H1 (cell line): ENCODE results near the gene LGALS3. TPM values are rescaled to one million over a fixed set of nuclear protein-coding genes. Genes with fewer than 3 reads are reported as not detected.

Experiments used
- CTCF ChIA-PET: fragments of 300-600 bp; sonication (Branson Sonifier 250); formaldehyde crosslinking; loops from one replicate; lab custom pipeline; 2021; ENCODE audit not compliant: partially characterized antibody; lab: Charles Lee
- POLR2A ChIA-PET: fragments of 300-600 bp; sonication (Branson Sonifier 250); formaldehyde crosslinking; loops from one replicate; lab custom pipeline; 2021; ENCODE audit warnings: inconsistent platforms; ENCODE audit not compliant: partially characterized antibody; lab: Charles Lee
- DNase-seq, 2 experiments: peaks; one replicate each; pipeline versions ENCODE4 v3.0.0 to v3.0.0-alpha.2; 2010 to 2022; ENCODE audit warnings: low spot score in 2 of 2, low read depth in 1 of 2, mixed read lengths in 1 of 2
- FAIRE-seq: peaks from 2 replicates; lab custom pipeline; 2011; peaks lifted over from hg19 to GRCh38; lab: Jason Lieb, UNC
- H2AFZ ChIP-seq: 2 replicates; pipeline ENCODE4 v1.8.1; 2012; ENCODE audit warnings: low read length, inconsistent platforms
- H2AK5ac ChIP-seq: 2 replicates; pipeline ENCODE4 v1.6.1; 2013; ENCODE audit warnings: low read depth, low read length
- H2BK120ac ChIP-seq: replicated peaks from 2 replicates; pipeline ENCODE3; 2013; ENCODE audit warnings: low read depth, low read length, inconsistent platforms
- H2BK12ac ChIP-seq: 2 replicates; pipeline ENCODE4 v1.6.1; 2013; ENCODE audit warnings: low read depth, low read length
- H2BK15ac ChIP-seq: 2 replicates; pipeline ENCODE4 v1.6.1; 2013; ENCODE audit warnings: low read length
- H2BK20ac ChIP-seq: 2 replicates; pipeline ENCODE4 v1.6.1; 2013; ENCODE audit warnings: low read length
- H2BK5ac ChIP-seq: 2 replicates; pipeline ENCODE4 v1.6.1; 2013; ENCODE audit warnings: low read depth, low read length
- H3K14ac ChIP-seq: 2 replicates; pipeline ENCODE4 v1.6.1; 2013; ENCODE audit warnings: inconsistent platforms; ENCODE audit not compliant: insufficient read length
- H3K18ac ChIP-seq: 2 replicates; pipeline ENCODE4 v1.6.1; 2013; ENCODE audit warnings: low read length; ENCODE audit errors: extremely low read depth
- H3K23ac ChIP-seq: 2 replicates; pipeline ENCODE4 v1.6.1; 2013; ENCODE audit warnings: inconsistent platforms; ENCODE audit not compliant: insufficient read length
- H3K23me2 ChIP-seq: 2 replicates; pipeline ENCODE4 v1.6.1; 2013; ENCODE audit warnings: low read depth, low read length
- H3K27ac ChIP-seq: 2 replicates; pipeline ENCODE4 v1.6.1; 2011; ENCODE audit warnings: low read depth, low read length, inconsistent platforms
- H3K27me3 ChIP-seq, 4 experiments: replicated peaks in 1 of 4; 1 replicate in 1 of 4; 2 replicates in 3 of 4; pipeline versions ENCODE4 v1.6.1 to v1.8.1; 2011 to 2013; ENCODE audit warnings: low read length in 3 of 4, mild to moderate bottlenecking in 3 of 4, inconsistent platforms in 2 of 4, mixed read lengths in 2 of 4, moderate library complexity in 1 of 4; ENCODE audit not compliant: control insufficient read depth in 3 of 4, insufficient read depth in 3 of 4; ENCODE audit errors: extremely low read depth in 1 of 4
- H3K36me3 ChIP-seq, 4 experiments: 2 replicates each; pipeline versions ENCODE4 v1.6.1 to v1.8.1; 2011 to 2013; ENCODE audit warnings: mild to moderate bottlenecking in 4 of 4, low read length in 3 of 4, moderate library complexity in 2 of 4, control low read depth in 1 of 4, inconsistent platforms in 1 of 4; ENCODE audit not compliant: insufficient read depth in 4 of 4, control insufficient read depth in 2 of 4
- H3K4ac ChIP-seq: replicated peaks from 2 replicates; pipeline ENCODE3; 2013; ENCODE audit warnings: low read length, low read depth, mixed read lengths, inconsistent platforms; ENCODE audit not compliant: insufficient read length
- H3K4me1 ChIP-seq, 4 experiments: replicated peaks in 1 of 4; 1 replicate in 1 of 4; 2 replicates in 3 of 4; pipeline versions ENCODE4 v1.6.1 to v1.8.1; 2011 to 2013; ENCODE audit warnings: low read length in 3 of 4, inconsistent platforms in 2 of 4, mixed read lengths in 1 of 4; ENCODE audit not compliant: insufficient read depth in 4 of 4, control insufficient read depth in 3 of 4
- H3K4me2 ChIP-seq, 2 experiments: 2 replicates each; pipeline versions ENCODE4 v1.6.1 to v1.8.1; 2011 to 2013; ENCODE audit warnings: low read depth in 2 of 2, low read length in 2 of 2, control low read depth in 1 of 2, inconsistent platforms in 1 of 2, mild to moderate bottlenecking in 1 of 2; ENCODE audit not compliant: insufficient read depth in 1 of 2
- H3K4me3 ChIP-seq, 4 experiments: fragments of 200-600, 300-600 bp in 1 of 4; sonication (generic), shearing (Covaris generic), sonication (Bioruptor Twin) in 1 of 4; 2 replicates each; pipeline versions ENCODE4 v1.5.1 to v1.8.1; 2011 to 2016; ENCODE audit warnings: low read length in 4 of 4, low read depth in 3 of 4, control low read depth in 2 of 4, inconsistent platforms in 2 of 4, mild to moderate bottlenecking in 2 of 4, mixed read lengths in 1 of 4, moderate library complexity in 1 of 4; ENCODE audit not compliant: insufficient read depth in 2 of 4; ENCODE audit errors: extremely low read depth in 1 of 4
- H3K56ac ChIP-seq: replicated peaks from 2 replicates; pipeline ENCODE3; 2013; ENCODE audit warnings: low read depth, mild to moderate bottlenecking, mixed read lengths, low read length, inconsistent platforms; ENCODE audit not compliant: insufficient read length
- H3K79me1 ChIP-seq: 2 replicates; pipeline ENCODE4 v1.6.1; 2013; ENCODE audit warnings: low read depth, low read length, control low read depth
- H3K79me2 ChIP-seq, 2 experiments: 2 replicates each; pipeline versions ENCODE4 v1.6.1 to v1.8.1; 2012 to 2013; ENCODE audit warnings: low read length in 2 of 2, mild to moderate bottlenecking in 2 of 2, inconsistent platforms in 1 of 2; ENCODE audit not compliant: insufficient read depth in 2 of 2, control insufficient read depth in 1 of 2
- H3K9ac ChIP-seq, 4 experiments: replicated peaks in 1 of 4; 1 replicate in 1 of 4; 2 replicates in 3 of 4; pipeline versions ENCODE4 v1.6.1 to v1.8.1; 2011 to 2013; ENCODE audit warnings: low read depth in 3 of 4, low read length in 3 of 4, control low read depth in 2 of 4, mild to moderate bottlenecking in 2 of 4, moderate library complexity in 2 of 4, inconsistent platforms in 1 of 4; ENCODE audit errors: extremely low read depth in 1 of 4
- H3K9me3 ChIP-seq, 2 experiments: 2 replicates each; pipeline versions ENCODE4 v1.6.1 to v1.8.1; 2012 to 2013; ENCODE audit warnings: mild to moderate bottlenecking in 2 of 2, moderate library complexity in 2 of 2, control low read depth in 1 of 2, inconsistent platforms in 1 of 2, low read depth in 1 of 2, low read length in 1 of 2, mixed read lengths in 1 of 2; ENCODE audit not compliant: insufficient read depth in 2 of 2
- H4K20me1 ChIP-seq, 2 experiments: replicated peaks in 1 of 2; 2 replicates each; pipeline versions ENCODE3 to v1.8.1; 2011 to 2013; ENCODE audit warnings: inconsistent platforms in 2 of 2, low read length in 2 of 2, mild to moderate bottlenecking in 1 of 2; ENCODE audit not compliant: insufficient read depth in 2 of 2, control insufficient read depth in 1 of 2
- H4K5ac ChIP-seq: 2 replicates; pipeline ENCODE4 v1.6.1; 2013; ENCODE audit warnings: low read length, low read depth, mixed read lengths, inconsistent platforms; ENCODE audit not compliant: insufficient read length
- H4K8ac ChIP-seq: 2 replicates; pipeline ENCODE4 v1.8.0; 2013; ENCODE audit warnings: mild to moderate bottlenecking, moderate library complexity, low read length, inconsistent platforms; ENCODE audit not compliant: insufficient read depth; ENCODE audit errors: extremely low read depth
- H4K91ac ChIP-seq: replicated peaks from 2 replicates; pipeline ENCODE3; 2013; ENCODE audit warnings: low read length, mixed read lengths, inconsistent platforms; ENCODE audit not compliant: insufficient read length
- BRCA1 ChIP-seq: IDR thresholded peaks from 2 replicates; pipeline ENCODE4 v1.6.1; 2012; ENCODE audit warnings: low read depth, low read length, improper control_type of control experiment
- GABPA ChIP-seq: IDR thresholded peaks from 2 replicates; pipeline ENCODE4 v1.6.1; 2011; ENCODE audit warnings: mild to moderate bottlenecking, low read length, moderate library complexity, borderline replicate concordance; ENCODE audit not compliant: insufficient read depth
- KDM5A ChIP-seq: fragments of 200-600 bp; IDR thresholded peaks from 2 replicates; pipeline ENCODE4 v1.7.1; 2012; ENCODE audit warnings: mild to moderate bottlenecking, low read length, inconsistent platforms, mixed read lengths
- POU5F1 ChIP-seq: IDR thresholded peaks from 2 replicates; pipeline ENCODE4 v1.6.1; 2011; ENCODE audit warnings: low read depth, mild to moderate bottlenecking, low read length, moderate library complexity
- WGBS, 2 experiments: shearing (Covaris generic) in 1 of 2; methylation state at CpG; one replicate each; pipeline versions ENCODE4 v1.1.6 to v1.1.7; 2013 to 2015; ENCODE audit warnings: low lambda C conversion rate in 2 of 2, mixed read lengths in 2 of 2, inconsistent platforms in 1 of 2, low coverage in 1 of 2, missing lambda C conversion rate in 1 of 2; ENCODE audit not compliant: insufficient replicate concordance in 2 of 2, insufficient coverage in 1 of 2, insufficient read length in 1 of 2; ENCODE audit errors: extremely low coverage in 1 of 2, missing lambda C conversion rate in 1 of 2; 5-methylcytosine and 5-hydroxymethylcytosine counted together
- polyA plus RNA-seq, 7 experiments: library from polyadenylated mRNA; depleted of rRNA in 3 of 7; stranded (reverse) in 5 of 7; unstranded in 2 of 7; fragments of >200 nt in 5 of 7; fragments of 200-250 nt in 2 of 7; gene quantifications; 1 replicate in 5 of 7; 2 replicates in 1 of 7; 4 replicates in 1 of 7; pipeline versions ENCODE4 v1.2.1 to v1.2.3, GENCODE V29; 2011 to 2013; ENCODE audit warnings: missing spikeins in 2 of 7, mixed read lengths in 2 of 7
- total RNA-seq: library from RNA; stranded (reverse); fragmentation: NEBNext Ultra II Directional; extraction: Animal tissue kit (Norgen Biotek cat#: 25700); gene quantifications from 2 replicates; pipeline ENCODE4 v1.2.1, GENCODE V29; 2021
- TF ChIP-seq, protein P1 (sequence below): IDR thresholded peaks from 2 replicates; pipeline ENCODE4 v1.6.1; 2012; ENCODE audit warnings: inconsistent platforms
- TF ChIP-seq, protein P2 (sequence below): IDR thresholded peaks from 2 replicates; pipeline ENCODE4 v1.6.1; 2012; ENCODE audit warnings: low read length, inconsistent platforms

Gene LGALS3
- total and polyA plus RNA-seq, 2 of the 8 experiments (the other 6 are each of a cell fraction or from before 2014, with no cell fraction given), result 9.7 to 14.5 TPM

DNA sequence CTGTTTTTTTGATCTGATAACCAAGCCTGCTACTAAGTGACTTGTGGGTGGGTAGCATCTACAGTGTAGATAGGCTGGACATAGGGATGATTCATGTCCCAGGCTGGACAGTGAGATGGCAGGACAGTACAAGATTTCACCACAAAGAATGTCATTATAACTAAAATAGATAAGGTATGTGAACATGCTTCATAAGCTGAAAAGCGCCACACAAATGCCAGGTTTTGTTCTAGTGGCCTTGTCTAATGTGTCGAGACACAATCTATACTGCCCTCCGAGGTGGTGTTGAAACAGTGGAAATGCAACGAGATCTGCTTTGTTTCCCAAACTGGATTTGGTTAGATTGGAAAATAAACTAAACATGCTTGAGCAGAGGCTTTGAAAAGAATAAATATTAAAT is 4.4 kb downstream of the LGALS3 start:
- H4K5ac ChIP-seq, result no peak overlapping the region
- H2AK5ac ChIP-seq, result no peak overlapping the region
- peaks cover 10% of the 10 kb centered on the region for H3K23me2 ChIP-seq
- H2BK12ac ChIP-seq, result no peak overlapping the region
- no peak overlapping the region for H3K4me3 ChIP-seq
- H3K18ac ChIP-seq, result no peak overlapping the region
- H3K27ac ChIP-seq, result no peak overlapping the region
- WGBS, 2 experiments, result 88% methylated on average over 4 of the region's 4 CpGs; no CpG with 5 or more reads in 1 of the 2 experiments
- no peaks in the 10 kb centered on the region for H4K20me1 ChIP-seq
- H4K8ac ChIP-seq, result no peak overlapping the region
- no peak for FAIRE-seq
- no peak for DNase-seq
- H3K4ac ChIP-seq, result no peak overlapping the region
- H3K27me3 ChIP-seq, result peaks cover 0 to 24% (median 13%) of the 10 kb centered on the region in 4 experiments; a peak in 5 of 7 replicates
- no peaks in the 10 kb centered on the region for H3K79me2 ChIP-seq
- no peak overlapping the region for H3K23ac ChIP-seq
- no peak overlapping the region for H3K56ac ChIP-seq
- H2AFZ ChIP-seq, result no peak overlapping the region
- no peak overlapping the region for H2BK15ac ChIP-seq
- no peak overlapping the region for H2BK5ac ChIP-seq
- no peaks in the 10 kb centered on the region for H3K79me1 ChIP-seq
- no peak overlapping the region for H3K4me2 ChIP-seq
- POLR2A ChIA-PET, result interaction anchor here (1.0 to 1.2 kb wide), 2 partner anchors 30 to 72 kb away, joined by 3 read pairs; no protein-coding TSS in a partner anchor
- H3K9me3 ChIP-seq, result no peaks in the 10 kb centered on the region
- no peaks in the 10 kb centered on the region for H3K36me3 ChIP-seq
- TF ChIP-seq, protein P1, sequence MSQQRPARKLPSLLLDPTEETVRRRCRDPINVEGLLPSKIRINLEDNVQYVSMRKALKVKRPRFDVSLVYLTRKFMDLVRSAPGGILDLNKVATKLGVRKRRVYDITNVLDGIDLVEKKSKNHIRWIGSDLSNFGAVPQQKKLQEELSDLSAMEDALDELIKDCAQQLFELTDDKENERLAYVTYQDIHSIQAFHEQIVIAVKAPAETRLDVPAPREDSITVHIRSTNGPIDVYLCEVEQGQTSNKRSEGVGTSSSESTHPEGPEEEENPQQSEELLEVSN, result no peak
- no peak for TF ChIP-seq KDM5A
- TF ChIP-seq GABPA, result no peak
- no peak for TF ChIP-seq POU5F1
- TF ChIP-seq, protein P2, sequence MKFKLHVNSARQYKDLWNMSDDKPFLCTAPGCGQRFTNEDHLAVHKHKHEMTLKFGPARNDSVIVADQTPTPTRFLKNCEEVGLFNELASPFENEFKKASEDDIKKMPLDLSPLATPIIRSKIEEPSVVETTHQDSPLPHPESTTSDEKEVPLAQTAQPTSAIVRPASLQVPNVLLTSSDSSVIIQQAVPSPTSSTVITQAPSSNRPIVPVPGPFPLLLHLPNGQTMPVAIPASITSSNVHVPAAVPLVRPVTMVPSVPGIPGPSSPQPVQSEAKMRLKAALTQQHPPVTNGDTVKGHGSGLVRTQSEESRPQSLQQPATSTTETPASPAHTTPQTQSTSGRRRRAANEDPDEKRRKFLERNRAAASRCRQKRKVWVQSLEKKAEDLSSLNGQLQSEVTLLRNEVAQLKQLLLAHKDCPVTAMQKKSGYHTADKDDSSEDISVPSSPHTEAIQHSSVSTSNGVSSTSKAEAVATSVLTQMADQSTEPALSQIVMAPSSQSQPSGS, result no peak
- no peak for TF ChIP-seq BRCA1
- TF ChIP-seq, all 59 proteins: peak for 0
- Histone ChIP-seq H4K91ac (no peak overlapping the region), H3K14ac (no peak overlapping the region), H3K9ac (no peak overlapping the region), H3K4me1 (peaks cover 0 to 3% (median 1%) of the 10 kb centered on the region in 4 experiments; a peak in 2 of 7 replicates), H2BK120ac (no peak overlapping the region), H2BK20ac (no peak overlapping the region)
- CTCF ChIA-PET, result interaction anchor here (1.3 kb wide), 1 partner anchor 54 kb away, joined by 4 read pairs; no protein-coding TSS in a partner anchor
